ENCODE results near the gene ALK.

ALK gene

GRCh38 chr2:29706171-29706720, 215.1 kb downstream of the ALK start:
- no peak for DNase-seq

- no peak for DNase-seq
These were observed 215.8 kb downstream of the ALK start for GRCh38 chr2:29705616-29706015.

- no peak for DNase-seq
These were observed 218.1 kb downstream of the ALK start for GRCh38 chr2:29703336-29703735.

- no peak for DNase-seq
These were observed 219.1 kb downstream of the ALK start for GRCh38 chr2:29702276-29702675.

- DNase-seq, result no peak
These were observed 220.8 kb downstream of the ALK start for GRCh38 chr2:29700560-29700959.

- DNase-seq, result no peak
These were observed 222.3 kb downstream of the ALK start for GRCh38 chr2:29699045-29699444.

GRCh38 chr2:29698216-29698615, 223.2 kb downstream of the ALK start:
- no peak for DNase-seq

- DNase-seq, result no peak
These were observed 223.7 kb downstream of the ALK start for GRCh38 chr2:29697715-29698114.

- DNase-seq, result no peak
These were observed 224.2 kb downstream of the ALK start for GRCh38 chr2:29697181-29697580.

GRCh38 chr2:29694741-29695140, 226.6 kb downstream of the ALK start:
- no peak for DNase-seq

GRCh38 chr2:29691391-29691950, 229.9 kb downstream of the ALK start:
- no peak for DNase-seq

- no peak for DNase-seq
These were observed 231.7 kb downstream of the ALK start for GRCh38 chr2:29689666-29690065.

GRCh38 chr2:29688429-29688828, 233.0 kb downstream of the ALK start:
- DNase-seq, result no peak

- no peak for DNase-seq
These were observed 234.3 kb downstream of the ALK start for GRCh38 chr2:29687121-29687520.

- DNase-seq, result no peak
These were observed 244.4 kb downstream of the ALK start for GRCh38 chr2:29676886-29677453.

GRCh38 chr2:29664578-29664977, 256.8 kb downstream of the ALK start:
- DNase-seq, result no peak

- no peak for DNase-seq
These were observed 258.1 kb downstream of the ALK start for GRCh38 chr2:29663268-29663667.

GRCh38 chr2:29662861-29663260, 258.5 kb downstream of the ALK start:
- no peak for DNase-seq

GRCh38 chr2:29660201-29660600, 261.2 kb downstream of the ALK start:
- DNase-seq, result no peak

- no peak for DNase-seq
These were observed 262.2 kb downstream of the ALK start for GRCh38 chr2:29659178-29659577.

- DNase-seq, result no peak
These were observed 263.7 kb downstream of the ALK start for GRCh38 chr2:29657674-29658073.

- no peak for DNase-seq
These were observed 265.8 kb downstream of the ALK start for GRCh38 chr2:29655391-29656086.

- DNase-seq, result no peak
These were observed 270.7 kb downstream of the ALK start for GRCh38 chr2:29650631-29651097.

- no peak for DNase-seq
These were observed 276.4 kb downstream of the ALK start for GRCh38 chr2:29644949-29645348.

Data from activated gamma-delta T cell (primary cell).